Aorta (tissue), 5 donors: ENCODE data around the gene ARHGEF10L. TPM values are rescaled to one million over a fixed set of nuclear protein-coding genes. Genes with fewer than 3 reads are reported as not detected.

Experiments
- ATAC-seq: fragments of 200-7000 bp; cut with Tn5 transposase; one replicate; pipeline ENCODE4 v1.9.1; 2022; ENCODE audit warnings: moderate library complexity; ENCODE audit not compliant: low FRiP score
- DNase-seq, 2 donors: peaks; one replicate each; pipeline ENCODE4 v3.0.0-alpha.2; 2020
- H3K27ac ChIP-seq, 2 donors: one replicate each; pipeline ENCODE4 v1.5.1; 2013; ENCODE audit warnings: low read length in 2 of 2, mild to moderate bottlenecking in 2 of 2, moderate library complexity in 2 of 2, control low read depth in 1 of 2, inconsistent platforms in 1 of 2, low read depth in 1 of 2
- H3K27me3 ChIP-seq, 2 donors: one replicate each; pipeline ENCODE4 v1.6.1; 2013; ENCODE audit warnings: control low read depth in 1 of 2, low read length in 1 of 2, mild to moderate bottlenecking in 1 of 2, moderate library complexity in 1 of 2; ENCODE audit not compliant: insufficient read depth in 2 of 2, control insufficient read depth in 1 of 2
- H3K36me3 ChIP-seq, 2 donors: one replicate each; pipeline ENCODE4 v1.6.1; 2013; ENCODE audit warnings: control low read depth in 1 of 2, low read length in 1 of 2, mild to moderate bottlenecking in 1 of 2; ENCODE audit not compliant: insufficient read depth in 2 of 2, control insufficient read depth in 1 of 2
- H3K4me1 ChIP-seq, 2 donors: one replicate each; pipeline ENCODE4 v1.6.1; 2013; ENCODE audit warnings: low read length in 2 of 2, control low read depth in 1 of 2, mild to moderate bottlenecking in 1 of 2, moderate library complexity in 1 of 2; ENCODE audit not compliant: insufficient read depth in 2 of 2, control insufficient read depth in 1 of 2
- H3K4me3 ChIP-seq, 2 donors: one replicate each; pipeline ENCODE4 v1.5.1; 2013; ENCODE audit warnings: low read length in 2 of 2, control low read depth in 1 of 2, mild to moderate bottlenecking in 1 of 2
- H3K9me3 ChIP-seq: one replicate; pipeline ENCODE4 v1.6.1; 2013; ENCODE audit warnings: mild to moderate bottlenecking, low read length; ENCODE audit not compliant: control insufficient read depth
- WGBS, 2 donors: extraction: QIAGEN DNeasy Blood & Tissue Kit; methylation state at CpG; one replicate each; pipeline ENCODE4 v1.1.7; 2013; 5-methylcytosine and 5-hydroxymethylcytosine counted together
- intact Hi-C, 2 donors: fragments of 100-400 bp; cut with DNase I; formaldehyde crosslinking; loops; one replicate each; pipeline versions ENCODE4 v1.14.2 to v1.15.0; 2022
- polyA plus RNA-seq, 2 donors: library from polyadenylated mRNA; stranded (reverse); fragments of 200-250 nt; gene quantifications; one replicate each; pipeline ENCODE4 v1.2.3, GENCODE V29; 2013
- total RNA-seq, 2 donors: library from RNA; stranded (reverse); fragmentation: NEBNext Ultra II Directional; extraction: Animal tissue kit (Norgen Biotek cat#: 25700); gene quantifications; one replicate each; pipeline ENCODE4 v1.2.1, GENCODE V29; 2021
- donor health status: healthy with polysubstance abuse.
- donor health status: Bipolar disorder and iron deficiency.
- donor health status: DM: no; HTN: no; CAD: no.
- donor health status: DM: no; HTN: no; CAD: no.
- donor health status: DM: yes; HTN: yes; CAD: no.

Gene ARHGEF10L
- total and polyA plus RNA-seq, 4 donors = 24.0 to 190 (median 133) TPM

DNA sequence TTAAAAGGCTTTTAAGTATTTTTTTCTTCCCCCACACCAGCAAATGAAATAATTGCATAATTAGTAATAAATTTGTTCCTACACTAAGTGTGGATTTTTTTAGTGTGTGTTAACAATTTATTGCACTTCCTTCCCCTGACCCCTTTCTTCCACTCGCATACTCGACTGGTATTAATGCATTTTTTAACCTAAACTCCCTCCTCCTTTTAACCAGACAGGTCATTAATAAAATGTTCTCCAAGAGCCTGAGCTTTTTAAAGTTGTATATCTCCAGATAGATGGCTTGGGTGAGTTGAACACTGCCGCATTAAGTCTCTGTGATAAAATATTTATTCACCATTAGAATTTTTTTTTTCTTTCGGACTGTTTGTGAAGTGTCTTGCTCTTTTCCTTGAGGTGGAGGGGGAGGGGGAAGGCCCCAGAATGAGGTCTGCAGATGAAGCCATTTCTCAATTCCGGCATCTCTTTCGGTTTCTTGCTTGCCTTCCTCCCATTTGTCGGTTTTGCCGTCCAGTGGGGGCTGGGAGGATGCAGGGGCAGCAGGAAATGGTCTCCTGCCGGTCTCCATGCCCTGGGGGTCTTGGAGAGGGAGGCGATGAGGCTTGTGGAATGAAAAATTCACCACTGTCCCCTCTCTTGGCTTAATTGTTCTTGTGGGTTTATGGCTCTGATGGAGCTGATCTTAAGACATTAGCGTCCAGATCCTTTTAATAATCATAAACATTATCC, 151.6 kb downstream of the ARHGEF10L start:
- no peaks in the 10 kb centered on the region for H3K4me1 ChIP-seq
- ATAC-seq = no peak
- intact Hi-C loops = loop anchor here in 1 of 2 donors (10.0 kb wide), 1 partner anchor 64 kb away; the partner anchor contains the start of gene ACTL8
- 52 to 58% methylated on average over 11 of the region's 11 CpGs for WGBS, 2 donors
- H3K9me3 ChIP-seq = no peaks in the 10 kb centered on the region
- no peak overlapping the region for H3K4me3 ChIP-seq
- H3K36me3 ChIP-seq = peaks cover 6 to 17% of the 10 kb centered on the region in 2 donors
- H3K27ac ChIP-seq = no peak overlapping the region
- no peaks in the 10 kb centered on the region for H3K27me3 ChIP-seq
- no peak for DNase-seq

DNA sequence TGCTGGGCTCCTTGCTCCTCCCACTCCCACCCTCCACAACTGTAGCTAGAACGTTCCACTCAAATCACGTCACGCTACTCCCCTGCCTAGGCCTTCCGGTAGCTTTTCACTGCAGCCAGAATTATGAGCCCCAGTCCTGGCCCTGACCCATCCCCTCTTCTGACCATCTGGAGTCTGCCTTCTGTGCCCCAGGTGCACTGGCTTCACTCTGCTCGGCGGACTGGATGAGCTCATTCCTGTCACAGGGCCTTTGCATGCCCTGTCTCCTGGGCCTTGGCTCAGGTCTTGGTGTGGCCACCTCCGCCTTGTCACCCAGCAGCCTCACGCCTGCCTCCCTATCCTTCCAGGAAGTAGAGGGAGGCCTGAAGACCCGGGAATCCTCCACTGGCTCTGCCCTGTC, 153.1 kb downstream of the ARHGEF10L start:
- Histone ChIP-seq H3K27ac (no peak overlapping the region), H3K9me3 (no peaks in the 10 kb centered on the region), H3K27me3 (no peaks in the 10 kb centered on the region), H3K36me3 (peaks cover 6 to 22% of the 10 kb centered on the region in 2 donors), H3K4me1 (no peaks in the 10 kb centered on the region), H3K4me3 (no peak overlapping the region)
- no peak for DNase-seq
- no peak for ATAC-seq
- intact Hi-C loops = loop anchor here in 1 of 2 donors (10.0 kb wide), 1 partner anchor 62 kb away; the partner anchor contains the start of gene ACTL8
- 73 to 77% methylated on average over 9 of the region's 9 CpGs for WGBS, 2 donors

DNA sequence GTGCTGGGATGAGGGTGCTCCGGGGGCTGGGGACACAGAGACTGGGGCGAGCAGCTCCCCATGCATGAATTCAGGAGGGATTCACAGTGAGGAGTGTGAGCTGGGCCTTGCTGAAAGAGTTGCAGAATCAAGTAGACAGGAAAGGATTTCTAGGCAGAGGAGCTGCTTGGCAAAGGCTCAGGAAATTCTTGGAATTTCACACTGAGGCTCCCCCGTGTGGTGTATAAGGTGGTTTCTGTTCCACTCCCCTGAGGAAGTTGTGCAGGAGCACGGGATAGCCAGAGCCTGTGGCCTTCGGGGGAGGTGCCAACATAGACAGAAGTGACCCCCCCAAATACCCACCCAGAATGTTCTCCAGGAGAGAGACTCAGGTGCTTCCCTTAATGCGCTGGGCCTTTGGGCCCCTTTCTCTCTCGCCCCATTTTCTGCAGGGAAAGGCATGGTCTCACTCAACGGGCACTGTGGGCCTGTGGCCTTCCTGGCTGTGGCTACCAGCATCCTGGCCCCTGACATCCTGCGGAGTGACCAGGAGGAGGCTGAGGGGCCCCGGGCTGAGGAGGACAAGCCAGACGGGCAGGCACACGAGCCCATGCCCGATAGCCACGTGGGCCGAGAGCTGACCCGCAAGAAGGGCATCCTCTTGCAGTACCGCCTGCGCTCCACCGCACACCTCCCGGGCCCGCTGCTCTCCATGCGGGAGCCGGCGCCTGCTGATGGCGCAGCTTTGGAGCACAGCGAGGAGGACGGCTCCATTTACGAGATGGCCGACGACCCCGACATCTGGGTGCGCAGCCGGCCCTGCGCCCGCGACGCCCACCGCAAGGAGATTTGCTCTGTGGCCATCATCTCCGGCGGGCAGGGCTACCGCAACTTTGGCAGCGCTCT, 157.2 kb downstream of the ARHGEF10L start:
- H3K27ac ChIP-seq = no peak overlapping the region
- ATAC-seq (no peak), DNase-seq (no peak)
- H3K4me1 ChIP-seq = no peaks in the 10 kb centered on the region
- 81 to 84% methylated on average over 42 of the region's 42 CpGs for WGBS, 2 donors
- intact Hi-C loops = loop anchor here in 1 of 2 donors (10.0 kb wide), 1 partner anchor 58 kb away; the partner anchor contains the start of gene ACTL8
- no peak overlapping the region for H3K4me3 ChIP-seq
- H3K36me3 ChIP-seq = peaks cover 3 to 14% of the 10 kb centered on the region in 2 donors
- no peaks in the 10 kb centered on the region for H3K27me3 ChIP-seq
- no peaks in the 10 kb centered on the region for H3K9me3 ChIP-seq

DNA sequence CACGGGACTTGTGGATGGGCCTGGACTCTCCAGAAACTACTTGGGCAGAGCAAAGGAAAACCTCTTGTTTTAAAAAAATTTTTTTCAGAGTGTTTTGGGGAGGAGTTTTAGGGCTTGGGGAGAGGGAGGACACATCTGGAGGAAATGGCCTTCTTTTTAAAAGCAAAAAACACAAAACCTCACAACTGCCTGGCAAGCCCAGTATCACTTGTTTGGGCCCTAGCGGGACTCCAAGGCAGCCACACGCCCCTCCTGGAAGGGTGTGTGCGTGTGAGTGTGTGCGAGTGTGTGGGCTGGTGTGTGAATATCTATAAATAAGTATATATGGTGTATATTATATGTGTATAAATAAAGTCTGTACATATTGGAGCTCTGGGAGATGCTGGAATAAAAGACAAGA, 158.0 kb downstream of the ARHGEF10L start:
- Histone ChIP-seq H3K4me1 (no peaks in the 10 kb centered on the region), H3K27ac (no peak overlapping the region), H3K36me3 (peaks cover 3 to 14% of the 10 kb centered on the region in 2 donors), H3K9me3 (no peaks in the 10 kb centered on the region), H3K4me3 (no peak overlapping the region), H3K27me3 (no peaks in the 10 kb centered on the region)
- 69 to 80% methylated on average over 5 of the region's 5 CpGs for WGBS, 2 donors
- intact Hi-C loops = loop anchor here in 1 of 2 donors (10.0 kb wide), 1 partner anchor 57 kb away; the partner anchor contains the start of gene ACTL8
- DNase-seq (no peak), ATAC-seq (no peak)

DNA sequence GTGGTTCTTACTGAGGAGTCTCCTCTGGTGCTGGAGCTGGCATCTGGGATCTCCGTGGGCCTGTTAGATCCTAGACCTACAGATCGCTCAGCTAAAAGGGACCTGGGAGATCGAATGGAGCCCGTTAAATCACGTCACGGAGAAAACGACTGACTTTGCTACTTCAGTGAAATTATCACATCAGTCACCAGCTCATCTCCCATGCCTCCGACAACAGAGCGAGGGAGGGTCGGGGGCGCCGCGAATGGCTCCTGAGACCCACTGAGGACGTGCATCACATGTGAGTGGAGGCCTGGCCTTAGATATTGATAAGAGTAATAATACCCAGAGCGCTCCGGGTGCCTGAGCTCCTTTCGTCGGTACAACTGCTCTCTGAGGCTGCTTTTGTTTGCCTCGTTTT, 160.1 kb downstream of the ARHGEF10L start:
- H3K36me3 ChIP-seq = peaks cover 3 to 12% of the 10 kb centered on the region in 2 donors
- no peak for ATAC-seq
- no peak for DNase-seq
- H3K4me1 ChIP-seq = no peaks in the 10 kb centered on the region
- intact Hi-C loops = loop anchor here in 1 of 2 donors (10.0 kb wide), 1 partner anchor 55 kb away; the partner anchor contains the start of gene ACTL8
- H3K9me3 ChIP-seq = no peaks in the 10 kb centered on the region
- WGBS, 2 donors = 89 to 91% methylated on average over 19 of the region's 19 CpGs
- H3K4me3 ChIP-seq = no peak overlapping the region
- H3K27ac ChIP-seq = no peak overlapping the region
- H3K27me3 ChIP-seq = no peaks in the 10 kb centered on the region

DNA sequence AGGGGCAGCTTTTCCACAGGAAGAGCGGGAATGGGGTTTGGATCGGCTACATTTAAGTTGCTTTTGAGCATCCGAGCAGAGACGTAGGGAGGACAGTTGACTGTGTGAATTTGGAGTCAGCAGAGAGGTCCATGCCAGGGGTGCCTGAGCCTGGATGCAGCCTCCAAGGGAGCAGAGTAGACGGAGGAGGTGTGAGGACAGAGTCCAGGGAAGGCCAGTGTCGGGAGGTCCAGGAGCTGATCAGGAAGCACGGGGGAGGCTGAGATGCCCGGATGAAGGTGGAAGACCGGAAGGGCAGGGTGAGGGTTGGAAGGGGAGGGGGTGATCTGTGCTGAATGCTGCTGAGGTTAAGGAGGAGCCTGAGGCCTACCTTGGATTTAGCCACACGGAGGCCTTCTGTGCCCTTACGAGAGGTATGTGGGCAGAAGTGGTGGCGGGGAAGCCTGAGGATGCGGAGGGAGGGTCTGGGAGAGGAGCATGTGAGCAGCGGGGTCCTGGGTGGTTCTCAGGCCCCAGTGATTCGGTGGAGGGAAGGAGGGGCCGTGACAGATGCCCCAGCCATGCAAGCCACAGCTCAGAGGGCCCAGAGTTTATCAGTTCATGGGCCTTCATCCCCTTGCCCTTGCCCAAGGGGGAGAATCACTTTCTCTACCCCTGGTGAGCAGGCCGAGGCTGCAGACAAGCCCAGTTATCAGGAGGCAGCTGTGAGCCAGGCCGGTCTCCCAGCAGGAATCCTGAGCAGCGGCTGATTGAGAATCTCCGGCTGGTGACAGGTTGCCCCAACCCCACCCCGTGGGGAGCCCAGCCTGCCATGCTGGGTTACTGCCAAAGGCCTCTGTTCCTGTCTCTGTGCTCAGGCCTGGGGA, 161.7 kb downstream of the ARHGEF10L start:
- 74 to 75% methylated on average over 21 of the region's 21 CpGs for whole genome bisulfite sequencing, 2 donors
- no peaks in the 10 kb centered on the region for H3K9me3 ChIP-seq
- H3K4me3 ChIP-seq = no peak overlapping the region
- no peak overlapping the region for H3K27ac ChIP-seq
- DNase-seq = no peak
- no peak for ATAC-seq
- intact Hi-C loops = no loop called here
- peaks cover 0 to 5% of the 10 kb centered on the region in 2 donors for H3K36me3 ChIP-seq
- no peaks in the 10 kb centered on the region for H3K4me1 ChIP-seq
- H3K27me3 ChIP-seq = no peaks in the 10 kb centered on the region

DNA sequence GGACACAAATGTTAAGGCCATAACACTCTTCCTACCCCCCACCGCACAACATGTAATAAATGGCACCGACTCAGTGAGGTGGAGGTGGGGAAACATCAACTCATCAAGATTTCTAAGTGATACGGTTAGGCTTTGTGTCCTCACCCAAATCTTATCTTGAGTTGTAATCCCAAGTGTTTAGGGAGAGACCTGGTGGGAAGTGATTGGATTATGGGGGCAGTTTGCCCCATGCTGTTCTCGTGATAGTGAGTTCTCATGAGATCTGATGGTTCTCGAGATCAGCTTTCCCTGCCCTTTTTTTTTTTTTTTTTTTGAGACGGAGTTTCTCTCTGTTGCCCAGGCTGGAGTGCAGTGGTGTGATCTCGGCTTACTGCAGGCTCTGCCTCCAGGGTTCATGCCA, 164.7 kb downstream of the ARHGEF10L start:
- no peaks in the 10 kb centered on the region for H3K4me1 ChIP-seq
- 79 to 80% methylated on average over 7 of the region's 7 CpGs for WGBS, 2 donors
- ATAC-seq (no peak), DNase-seq (no peak)
- intact Hi-C loops = no loop called here
- H3K9me3 ChIP-seq = no peaks in the 10 kb centered on the region
- H3K27me3 ChIP-seq = no peaks in the 10 kb centered on the region
- H3K4me3 ChIP-seq = no peak overlapping the region
- H3K27ac ChIP-seq = no peak overlapping the region
- no peaks in the 10 kb centered on the region for H3K36me3 ChIP-seq

DNA sequence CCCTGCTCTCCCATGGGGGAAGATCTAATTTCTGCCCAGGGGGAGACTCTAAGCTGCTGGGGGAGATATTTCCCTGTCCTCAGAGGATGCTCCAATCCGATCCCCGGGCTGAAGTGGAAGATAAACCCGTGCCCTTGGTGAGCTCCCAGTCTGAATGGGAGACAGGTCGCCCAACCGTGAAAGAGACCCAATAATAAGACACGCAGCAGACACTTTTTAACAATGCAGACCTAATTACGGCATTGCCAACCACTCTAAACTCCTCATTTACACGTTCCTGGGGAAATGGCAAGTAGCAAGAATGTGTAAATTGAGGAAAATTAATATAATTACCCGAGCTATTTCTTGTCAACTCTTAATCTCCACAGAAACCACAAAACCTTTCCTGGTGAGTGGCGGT, 166.9 kb downstream of the ARHGEF10L start:
- Histone ChIP-seq H3K4me3 (no peak overlapping the region), H3K9me3 (peaks cover 4% of the 10 kb centered on the region), H3K27ac (no peak overlapping the region), H3K27me3 (no peaks in the 10 kb centered on the region), H3K4me1 (no peaks in the 10 kb centered on the region), H3K36me3 (no peaks in the 10 kb centered on the region)
- WGBS, 2 donors = 73 to 74% methylated on average over 10 of the region's 10 CpGs
- no peak for ATAC-seq
- intact Hi-C loops = no loop called here
- DNase-seq = no peak
